SK-N-SH (cell line): Measurements from ENCODE around the gene TMEM134. TPM values are rescaled to one million over a fixed set of nuclear protein-coding genes. Genes with fewer than 3 reads are reported as not detected.

ENCODE experiments used
- CTCF ChIA-PET: fragments of 300-600, 350-600 bp; formaldehyde crosslinking; extraction: SDS; loops from one replicate; lab custom pipeline; 2021; lab: Yijun Ruan, JAX
- POLR2A ChIA-PET: fragments of 350-600 bp; sonication (Branson Sonifier 250); formaldehyde crosslinking; extraction: SDS; loops from one replicate; lab custom pipeline; 2020; ENCODE audit warnings: antibody characterized with exemption, inconsistent platforms; lab: Yijun Ruan, JAX
- DNase-seq: peaks from one replicate; pipeline ENCODE4 v3.0.0; 2012
- H2AFZ ChIP-seq: fragments of 200-600 bp; sonication (generic); 2 replicates; pipeline ENCODE4 v1.8.1; 2016; ENCODE audit warnings: antibody characterized with exemption, mild to moderate bottlenecking, low read depth
- H3F3A ChIP-seq: fragments of 200-600 bp; sonication (generic); replicated peaks from 2 replicates; pipeline ENCODE3; 2016; ENCODE audit warnings: antibody characterized with exemption, mild to moderate bottlenecking; ENCODE audit not compliant: insufficient read depth
- H3K27ac ChIP-seq, 2 experiments: fragments of 200-500 bp in 1 of 2; fragments of 200-600 bp in 1 of 2; sonication (Bioruptor generic) in 1 of 2; sonication (generic), shearing (Covaris generic) in 1 of 2; 2 replicates each; pipeline versions ENCODE4 v1.5.1 to v1.6.1; 2014 to 2016; ENCODE audit warnings: low read depth in 2 of 2, inconsistent platforms in 1 of 2, low read length in 1 of 2, mild to moderate bottlenecking in 1 of 2, mixed read lengths in 1 of 2
- H3K27me3 ChIP-seq: fragments of 200-600 bp; sonication (generic), shearing (Covaris generic); 2 replicates; pipeline ENCODE4 v1.6.1; 2016; ENCODE audit warnings: mixed run types; ENCODE audit not compliant: insufficient read depth
- H3K36me3 ChIP-seq, 2 experiments: fragments of 200-500 bp in 1 of 2; fragments of 200-600 bp in 1 of 2; sonication (Bioruptor generic) in 1 of 2; sonication (generic) in 1 of 2; replicated peaks in 1 of 2; 2 replicates each; pipeline versions ENCODE3 to v1.5.1; 2014 to 2016; ENCODE audit warnings: low read length in 1 of 2, mild to moderate bottlenecking in 1 of 2; ENCODE audit not compliant: insufficient read depth in 2 of 2, control insufficient read depth in 1 of 2
- H3K4me1 ChIP-seq, 2 experiments: fragments of 200-500 bp in 1 of 2; fragments of 200-600 bp in 1 of 2; sonication (Bioruptor generic) in 1 of 2; sonication (generic), shearing (Covaris generic) in 1 of 2; 2 replicates each; pipeline versions ENCODE4 v1.5.1 to v1.6.1; 2014 to 2016; ENCODE audit warnings: low read depth in 1 of 2, low read length in 1 of 2, mixed run types in 1 of 2; ENCODE audit not compliant: insufficient read depth in 2 of 2, control insufficient read depth in 1 of 2
- H3K4me2 ChIP-seq: fragments of 200-600 bp; sonication (generic), shearing (Covaris generic); 2 replicates; pipeline ENCODE4 v1.6.1; 2017; ENCODE audit warnings: mixed run types
- H3K4me3 ChIP-seq, 2 experiments: fragments of 200-500 bp in 1 of 2; fragments of 200-600 bp in 1 of 2; sonication (Bioruptor generic) in 1 of 2; sonication (generic), shearing (Covaris generic) in 1 of 2; 2 replicates each; pipeline versions ENCODE4 v1.5.1 to v1.8.1; 2014 to 2016; ENCODE audit warnings: low read depth in 2 of 2, inconsistent platforms in 1 of 2, low read length in 1 of 2, mild to moderate bottlenecking in 1 of 2, mixed read lengths in 1 of 2, moderate library complexity in 1 of 2
- H3K79me2 ChIP-seq: fragments of 200-600 bp; sonication (generic); 2 replicates; pipeline ENCODE4 v1.8.1; 2017; ENCODE audit warnings: mild to moderate bottlenecking; ENCODE audit not compliant: insufficient read depth
- H3K9ac ChIP-seq: fragments of 200-600 bp; sonication (generic); 2 replicates; pipeline ENCODE4 v1.6.1; 2017; ENCODE audit warnings: mixed run types
- H3K9me2 ChIP-seq: fragments of 200-600 bp; sonication (generic); 2 replicates; pipeline ENCODE4 v1.6.1; 2017; ENCODE audit warnings: mixed run types
- H3K9me3 ChIP-seq: fragments of 200-600 bp; sonication (generic); 2 replicates; pipeline ENCODE4 v1.6.1; 2017; ENCODE audit warnings: mixed run types, mild to moderate bottlenecking, moderate library complexity
- H4K20me1 ChIP-seq: fragments of 200-600 bp; sonication (generic); 2 replicates; pipeline ENCODE4 v1.6.1; 2017; ENCODE audit warnings: mild to moderate bottlenecking, mixed run types; ENCODE audit not compliant: insufficient read depth
- CHD2 ChIP-seq: fragments of 150-350 bp; IDR thresholded peaks from 2 replicates; pipeline ENCODE4 v1.6.1; 2018; ENCODE audit warnings: low read length; ENCODE audit not compliant: partially characterized antibody
- EP300 ChIP-seq, 2 experiments: IDR thresholded peaks; 2 replicates each; pipeline versions ENCODE4 v1.4.0 to v1.6.1; 2012; ENCODE audit warnings: borderline replicate concordance in 1 of 2, low read depth in 1 of 2, low read length in 1 of 2
- FOSL2 ChIP-seq: IDR thresholded peaks from 2 replicates; pipeline ENCODE4 v1.4.0; 2012; ENCODE audit warnings: low read depth, mild to moderate bottlenecking, moderate library complexity, borderline replicate concordance
- FOXJ3 ChIP-seq: sonication (generic); formaldehyde crosslinking; IDR thresholded peaks from 2 replicates; pipeline ENCODE4 v1.5.1; 2020; ENCODE audit warnings: mild to moderate bottlenecking, missing genetic modification reagents
- GABPA ChIP-seq: IDR thresholded peaks from 2 replicates; pipeline ENCODE4 v1.4.0; 2012; ENCODE audit warnings: low read depth, mild to moderate bottlenecking
- IRF3 ChIP-seq: fragments of 150-350 bp; IDR thresholded peaks from 2 replicates; pipeline ENCODE4 v1.6.1; 2016; ENCODE audit warnings: mild to moderate bottlenecking, low read depth, low read length
- JUND ChIP-seq: IDR thresholded peaks from 2 replicates; pipeline ENCODE4 v1.4.0; 2012
- MAX ChIP-seq: IDR thresholded peaks from 2 replicates; pipeline ENCODE4 v1.4.0; 2012; ENCODE audit warnings: low read depth
- MEF2A ChIP-seq: IDR thresholded peaks from 2 replicates; pipeline ENCODE4 v1.4.0; 2012; ENCODE audit warnings: low read depth, borderline replicate concordance
- NRF1 ChIP-seq: IDR thresholded peaks from 2 replicates; pipeline ENCODE4 v1.6.1; 2012; ENCODE audit warnings: low read depth, mild to moderate bottlenecking, low read length
- POLR2AphosphoS5 ChIP-seq: IDR thresholded peaks from 2 replicates; pipeline ENCODE4 v1.6.1; 2012; ENCODE audit warnings: low read depth, low read length
- RAD21 ChIP-seq: IDR thresholded peaks from 2 replicates; pipeline ENCODE4 v1.6.1; 2012; ENCODE audit warnings: mild to moderate bottlenecking, low read length
- RCOR1 ChIP-seq: fragments of 150-350 bp; IDR thresholded peaks from 2 replicates; pipeline ENCODE4 v1.6.1; 2017; ENCODE audit warnings: antibody characterized with exemption, low read length
- REST ChIP-seq: IDR thresholded peaks from 2 replicates; pipeline ENCODE4 v1.6.1; 2012; ENCODE audit warnings: mild to moderate bottlenecking, low read depth, low read length, moderate library complexity
- SMC3 ChIP-seq: IDR thresholded peaks from 2 replicates; pipeline ENCODE4 v1.6.1; 2012; ENCODE audit warnings: low read depth, low read length, improper control_type of control experiment
- TAF1 ChIP-seq: IDR thresholded peaks from 2 replicates; pipeline ENCODE4 v1.6.1; 2012; ENCODE audit warnings: low read depth, mild to moderate bottlenecking, low read length, moderate library complexity, borderline replicate concordance
- TCF12 ChIP-seq: IDR thresholded peaks from 2 replicates; pipeline ENCODE4 v1.4.0; 2012
- YY1 ChIP-seq: IDR thresholded peaks from 2 replicates; pipeline ENCODE4 v1.4.0; 2012; ENCODE audit warnings: low read depth, mild to moderate bottlenecking
- ZBTB33 ChIP-seq: IDR thresholded peaks from 2 replicates; pipeline ENCODE4 v1.4.0; 2012; ENCODE audit warnings: low read depth, borderline replicate concordance
- whole genome bisulfite sequencing: methylation state at CpG from one replicate; pipeline ENCODE4 v1.1.6; 2017; ENCODE audit warnings: low lambda C conversion rate; 5-methylcytosine and 5-hydroxymethylcytosine counted together
- polyA plus RNA-seq, 3 experiments: library from polyadenylated mRNA; depleted of rRNA; stranded (reverse); fragments of >200 nt; gene quantifications; 2 replicates each; pipeline ENCODE4 v1.2.3, GENCODE V29; 2012

The TMEM134 gene
- polyA plus RNA-seq, 1 of the 3 experiments (the other 2 are of a cell fraction), result 132 TPM

- no peak within 1 kb of the TSS for H3K4me2 ChIP-seq
- H3K4me1 ChIP-seq, result peaks cover 0 to 4% of the 10 kb centered on the region in 2 experiments; a peak in 1 of 4 replicates
- no peak within 1 kb of the TSS for H3K27ac ChIP-seq
- no peak for DNase-seq
- H3K4me3 ChIP-seq, result no peak within 1 kb of the TSS
- no peaks in the 10 kb centered on the region for H3K9me3 ChIP-seq
- no peaks in the 10 kb centered on the region for H3K27me3 ChIP-seq
- ChIA-PET POLR2A (no interaction called here), CTCF (no interaction called here)
- H2AFZ ChIP-seq, result no peak within 1 kb of the TSS
- no peaks in the 10 kb centered on the region for H3K9me2 ChIP-seq
- H3K79me2 ChIP-seq, result no peaks in the 10 kb centered on the region
- no peak within 1 kb of the TSS for H3K9ac ChIP-seq
- WGBS, result 50% methylated on average over 2 of the region's 3 CpGs
- H4K20me1 ChIP-seq, result no peaks in the 10 kb centered on the region
- TF ChIP-seq FOXJ3 (CRISPR knock-in tag) (no peak), EP300 (IDR thresholded peaks at IDR 0.05; ENCODE audit: borderline replicate concordance in 1 of 2, low read depth in 1 of 2, low read length in 1 of 2) (no peak), NRF1 (no peak), SMC3 (no peak), RAD21 (no peak), TCF12 (no peak), ZBTB33 (no peak)
- H3F3A ChIP-seq, result no peaks in the 10 kb centered on the region
- no peaks in the 10 kb centered on the region for H3K36me3 ChIP-seq
Observed at GRCh38 chr11:67455054-67455453, 14.0 kb downstream of the TMEM134 start, which contains the start of gene CABP4. CABP4 (plus strand) TSS chr11:67455354; CDS start chr11:67455424, 70 bp downstream.

GRCh38 chr11:67453816-67454732 is 15.0 kb downstream of the TMEM134 start:
- ChIA-PET CTCF (interaction anchor here (0.6 kb wide), 1 partner anchor 13 kb away, joined by 3 read pairs; no protein-coding TSS in a partner anchor), POLR2A (no interaction called here)
- Histone ChIP-seq H3K4me2 (no peak overlapping the region), H3K4me3 (no peak overlapping the region), H3K27ac (no peak overlapping the region), H3K9me2 (no peaks in the 10 kb centered on the region), H4K20me1 (no peaks in the 10 kb centered on the region), H3K4me1 (peaks cover 0 to 4% of the 10 kb centered on the region in 2 experiments; a peak in 1 of 4 replicates), H3K9ac (no peak overlapping the region), H2AFZ (no peak overlapping the region), H3F3A (no peaks in the 10 kb centered on the region), H3K79me2 (no peaks in the 10 kb centered on the region), H3K27me3 (no peaks in the 10 kb centered on the region), H3K9me3 (no peaks in the 10 kb centered on the region), H3K36me3 (no peaks in the 10 kb centered on the region)
- WGBS, result 85% methylated on average over 18 of the region's 21 CpGs
- TF ChIP-seq EP300 (IDR thresholded peaks at IDR 0.05; ENCODE audit: borderline replicate concordance in 1 of 2, low read depth in 1 of 2, low read length in 1 of 2) (no peak), IRF3 (no peak), TAF1 (no peak), YY1 (no peak), POLR2AphosphoS5 (no peak), MAX (no peak), GABPA (no peak), JUND (no peak), CHD2 (no peak), RCOR1 (no peak), FOSL2 (no peak), REST (no peak), TCF12 (no peak), MEF2A (no peak)
- DNase-seq, result no peak
